Smooth muscle cell (in vitro differentiated cells): ENCODE data around the gene E2F2. TPM values are rescaled to one million over a fixed set of nuclear protein-coding genes. Genes with fewer than 3 reads are reported as not detected.

ENCODE experiments used
- DNase-seq: peaks from one replicate; lab custom pipeline; 2025; ENCODE audit not compliant: unreplicated experiment; lab: John Stamatoyannopoulos, UW
- H2AFZ ChIP-seq: fragments of 200-600 bp; sonication (generic); 2 replicates; pipeline ENCODE4 v1.6.0; 2016; ENCODE audit warnings: antibody characterized with exemption, low read depth, mild to moderate bottlenecking
- H3F3A ChIP-seq: fragments of 200-600 bp; sonication (generic); 2 replicates; pipeline ENCODE4 v1.6.0; 2017; ENCODE audit warnings: antibody characterized with exemption, low read depth
- H3K27ac ChIP-seq: fragments of 200-600 bp; sonication (generic); 2 replicates; pipeline ENCODE4 v1.5.1; 2016; ENCODE audit warnings: low read depth, mild to moderate bottlenecking
- H3K27me3 ChIP-seq: fragments of 200-600 bp; sonication (generic); 2 replicates; pipeline ENCODE4 v1.6.1; 2016; ENCODE audit warnings: low read depth, mild to moderate bottlenecking
- H3K36me3 ChIP-seq: fragments of 200-600 bp; sonication (generic); 2 replicates; pipeline ENCODE4 v1.5.1; 2016; ENCODE audit warnings: low read depth
- H3K4me1 ChIP-seq: fragments of 200-600 bp; sonication (generic); 2 replicates; pipeline ENCODE4 v1.5.1; 2016; ENCODE audit warnings: low read depth
- H3K4me2 ChIP-seq: fragments of 200-600 bp; sonication (generic); 2 replicates; pipeline ENCODE4 v1.6.0; 2016; ENCODE audit warnings: mild to moderate bottlenecking
- H3K4me3 ChIP-seq: fragments of 200-600 bp; sonication (generic); 2 replicates; pipeline ENCODE4 v1.5.1; 2016; ENCODE audit warnings: mild to moderate bottlenecking
- H3K79me2 ChIP-seq: fragments of 200-600 bp; sonication (generic); 2 replicates; pipeline ENCODE4 v1.6.0; 2016; ENCODE audit warnings: low read depth, mild to moderate bottlenecking
- H3K9ac ChIP-seq: fragments of 200-600 bp; sonication (generic); 2 replicates; pipeline ENCODE4 v1.6.0; 2016; ENCODE audit warnings: low read depth
- H3K9me3 ChIP-seq: fragments of 200-600 bp; sonication (generic); replicated peaks from 2 replicates; pipeline ENCODE4 v1.5.1; 2016; ENCODE audit warnings: low read depth
- H4K20me1 ChIP-seq: fragments of 200-600 bp; sonication (generic); 2 replicates; pipeline ENCODE4 v1.6.0; 2016; ENCODE audit warnings: low read depth
- CTCF ChIP-seq: fragments of 200-600 bp; sonication (generic); IDR thresholded peaks from 2 replicates; pipeline ENCODE4 v1.5.1; 2017; ENCODE audit warnings: borderline replicate concordance, mild to moderate bottlenecking, antibody characterized with exemption; ENCODE audit not compliant: insufficient read depth, poor library complexity, severe bottlenecking
- WGBS: methylation state at CpG from one replicate; pipeline ENCODE4 v1.1.7; 2016; ENCODE audit warnings: low lambda C conversion rate; 5-methylcytosine and 5-hydroxymethylcytosine counted together
- polyA plus RNA-seq: library from polyadenylated mRNA; unstranded; fragments of >200 nt; fragmentation: Nextera tagmentation; extraction: Ambion mirVana; gene quantifications from 2 replicates; pipeline ENCODE4 v1.2.1, GENCODE V29; 2016
- total RNA-seq: library from RNA; depleted of rRNA; stranded (reverse); fragments of >200 nt; gene quantifications from 2 replicates; pipeline ENCODE4 v1.2.3, GENCODE V29; 2014

The E2F2 gene
- total and polyA plus RNA-seq, 2 experiments from 2014 or later, result 0.63 to 1.4 TPM

GRCh38 chr1:23481026-23481597 is 49.9 kb downstream of the E2F2 start:
- Histone ChIP-seq H3K9me3 (no peaks in the 10 kb centered on the region), H3K9ac (no peak overlapping the region), H3K4me3 (no peak overlapping the region), H3K4me1 (peaks cover 3% of the 10 kb centered on the region), H4K20me1 (peaks cover 42% of the 10 kb centered on the region), H3K4me2 (no peak overlapping the region), H3F3A (peaks cover 6% of the 10 kb centered on the region), H3K36me3 (no peaks in the 10 kb centered on the region), H3K79me2 (peaks cover 21% of the 10 kb centered on the region), H3K27ac (no peak overlapping the region), H3K27me3 (no peaks in the 10 kb centered on the region), H2AFZ (no peak overlapping the region)
- DNase-seq, result no peak
- no peak for TF ChIP-seq CTCF
- 88% methylated on average over 7 of the region's 7 CpGs for WGBS

GRCh38 chr1:23480187-23481025 is 50.6 kb downstream of the E2F2 start:
- H2AFZ ChIP-seq, result no peak overlapping the region
- H3K36me3 ChIP-seq, result no peaks in the 10 kb centered on the region
- H3F3A ChIP-seq, result peaks cover 11% of the 10 kb centered on the region
- peaks cover 21% of the 10 kb centered on the region for H3K79me2 ChIP-seq
- no peak overlapping the region for H3K27ac ChIP-seq
- no peaks in the 10 kb centered on the region for H3K9me3 ChIP-seq
- no peak for DNase-seq
- H3K4me2 ChIP-seq, result no peak overlapping the region
- peaks cover 3% of the 10 kb centered on the region for H3K4me1 ChIP-seq
- peaks cover 49% of the 10 kb centered on the region for H4K20me1 ChIP-seq
- TF ChIP-seq CTCF, result no peak
- no peak overlapping the region for H3K4me3 ChIP-seq
- no peaks in the 10 kb centered on the region for H3K27me3 ChIP-seq
- H3K9ac ChIP-seq, result no peak overlapping the region
- 91% methylated on average over 4 of the region's 4 CpGs for WGBS

GRCh38 chr1:23479666-23479941 is 51.4 kb downstream of the E2F2 start:
- DNase-seq, result no peak
- Histone ChIP-seq H3K27me3 (no peaks in the 10 kb centered on the region), H2AFZ (no peak overlapping the region), H3K4me3 (no peak overlapping the region), H4K20me1 (peaks cover 57% of the 10 kb centered on the region), H3K9me3 (no peaks in the 10 kb centered on the region), H3K79me2 (peaks cover 21% of the 10 kb centered on the region), H3F3A (peaks cover 14% of the 10 kb centered on the region), H3K4me2 (no peak overlapping the region), H3K9ac (no peak overlapping the region), H3K4me1 (peaks cover 3% of the 10 kb centered on the region), H3K27ac (no peak overlapping the region), H3K36me3 (no peaks in the 10 kb centered on the region)
- 78% methylated on average over 2 of the region's 2 CpGs for WGBS
- no peak for TF ChIP-seq CTCF
